GM18951 (cell line): ENCODE measurements around the gene CDC42BPA.
"Not testable (repeated sequence)": the region's sequence is repeated elsewhere in the genome, so short reads cannot be mapped to it uniquely, and the experiment has no call there.

Experiments used
- POLR2A ChIP-seq: IDR thresholded peaks from 4 replicates; pipeline ENCODE4 v1.6.1; 2011; ENCODE audit warnings: mild to moderate bottlenecking; ENCODE audit not compliant: insufficient read length, insufficient read depth; ENCODE audit errors: extremely low read depth
- in situ Hi-C: fragments of 300-500 bp; cut with MboI; formaldehyde crosslinking; loops from one replicate; pipeline ENCODE4 v1.12.0; 2022; ENCODE audit warnings: low sequenced_read_pairs, mixed read lengths, inconsistent platforms; ENCODE audit not compliant: unreplicated experiment

Gene CDC42BPA

GRCh38 chr1:227295609-227296008, 22.7 kb downstream of the CDC42BPA start:
- in situ Hi-C loops = no loop called here
- TF ChIP-seq POLR2A = no peak

- in situ Hi-C loops = no loop called here
- TF ChIP-seq POLR2A = no peak
These were observed 32.5 kb downstream of the CDC42BPA start for GRCh38 chr1:227285745-227286144.

- no peak for TF ChIP-seq POLR2A
- in situ Hi-C loops = no loop called here
These were observed 36.9 kb downstream of the CDC42BPA start for GRCh38 chr1:227281371-227281770.

GRCh38 chr1:227280836-227281235, 37.5 kb downstream of the CDC42BPA start:
- TF ChIP-seq POLR2A = no peak
- in situ Hi-C loops = no loop called here

GRCh38 chr1:227276156-227276693, 42.1 kb downstream of the CDC42BPA start:
- in situ Hi-C loops = not testable (repeated sequence)

- TF ChIP-seq POLR2A = no peak
- in situ Hi-C loops = no loop called here
These were observed 44.7 kb downstream of the CDC42BPA start for GRCh38 chr1:227273557-227273956.

GRCh38 chr1:227272428-227272827, 45.9 kb downstream of the CDC42BPA start:
- no peak for TF ChIP-seq POLR2A
- in situ Hi-C loops = no loop called here

- TF ChIP-seq POLR2A = no peak
- in situ Hi-C loops = no loop called here
These were observed 47.7 kb downstream of the CDC42BPA start for GRCh38 chr1:227270554-227270953.

- no peak for TF ChIP-seq POLR2A
- in situ Hi-C loops = no loop called here
These were observed 49.3 kb downstream of the CDC42BPA start for GRCh38 chr1:227268943-227269342.

GRCh38 chr1:227265891-227266290, 52.4 kb downstream of the CDC42BPA start:
- in situ Hi-C loops = no loop called here
- no peak for TF ChIP-seq POLR2A

- in situ Hi-C loops = no loop called here
These were observed 54.4 kb downstream of the CDC42BPA start for GRCh38 chr1:227263869-227264268.

GRCh38 chr1:227261501-227261900, 56.8 kb downstream of the CDC42BPA start:
- in situ Hi-C loops = no loop called here
- TF ChIP-seq POLR2A = no peak

More at GRCh38 chr1:227263869-227264268, 54.4 kb downstream of the CDC42BPA start:
- no peak for TF ChIP-seq POLR2A

- TF ChIP-seq POLR2A = no peak
- in situ Hi-C loops = no loop called here
These were observed 57.9 kb downstream of the CDC42BPA start for GRCh38 chr1:227260433-227260832.

- in situ Hi-C loops = no loop called here
- TF ChIP-seq POLR2A = no peak
These were observed 60.3 kb downstream of the CDC42BPA start for GRCh38 chr1:227257964-227258363.

GRCh38 chr1:227255086-227255732, 63.1 kb downstream of the CDC42BPA start:
- TF ChIP-seq POLR2A = no peak
- in situ Hi-C loops = no loop called here

- TF ChIP-seq POLR2A = no peak
- in situ Hi-C loops = no loop called here
These were observed 65.2 kb downstream of the CDC42BPA start for GRCh38 chr1:227253065-227253464.
